HG03108 (cell line): Measurements from ENCODE around the gene PSMB2.
"Not testable (repeated sequence)": the region's sequence is repeated elsewhere in the genome, so short reads cannot be mapped to it uniquely, and the experiment has no call there.

Experiments
- ATAC-seq: cut with Tn5 transposase; IDR thresholded peaks from one replicate; pipeline ENCODE4 v1.9.1; 2021; ENCODE audit warnings: moderate library complexity; ENCODE audit not compliant: unreplicated experiment

Gene PSMB2

GRCh38 chr1:35594005-35594760, 47.1 kb downstream of the PSMB2 start:
- no peak for ATAC-seq

GRCh38 chr1:35592991-35593769, 48.1 kb downstream of the PSMB2 start:
- ATAC-seq = no peak

- no peak for ATAC-seq
Measured at GRCh38 chr1:35591211-35591610, 50.1 kb downstream of the PSMB2 start.

GRCh38 chr1:35590476-35591040, 50.8 kb downstream of the PSMB2 start:
- ATAC-seq = no peak

- ATAC-seq = no peak
Measured at GRCh38 chr1:35589516-35590427, 51.6 kb downstream of the PSMB2 start.

- ATAC-seq = no peak
Measured at GRCh38 chr1:35588197-35588910, 53.0 kb downstream of the PSMB2 start.

- ATAC-seq = no peak
Measured at GRCh38 chr1:35587736-35588135, 53.6 kb downstream of the PSMB2 start.

- no peak for ATAC-seq
Measured at GRCh38 chr1:35586808-35587207, 54.5 kb downstream of the PSMB2 start.

GRCh38 chr1:35585805-35586204, 55.5 kb downstream of the PSMB2 start:
- ATAC-seq = not testable (repeated sequence)

GRCh38 chr1:35585281-35585680, 56.0 kb downstream of the PSMB2 start:
- ATAC-seq = no peak

GRCh38 chr1:35581621-35582020, 59.7 kb downstream of the PSMB2 start:
- ATAC-seq = not testable (repeated sequence)

GRCh38 chr1:35580949-35581388, 60.4 kb downstream of the PSMB2 start:
- no peak for ATAC-seq

- ATAC-seq = peak; percentile 66
Measured at GRCh38 chr1:35577071-35577998, 64.0 kb downstream of the PSMB2 start.

- not testable (repeated sequence) for ATAC-seq
Measured at GRCh38 chr1:35576766-35577070, 64.6 kb downstream of the PSMB2 start.

GRCh38 chr1:35576061-35576765, 65.1 kb downstream of the PSMB2 start:
- no peak for ATAC-seq

- ATAC-seq = no peak
Measured at GRCh38 chr1:35575416-35575958, 65.8 kb downstream of the PSMB2 start.

- ATAC-seq = no peak
Measured at GRCh38 chr1:35574655-35575415, 66.5 kb downstream of the PSMB2 start.
